H1 (cell line): Measurements from ENCODE around the gene CATSPERD. TPM values are rescaled to one million over a fixed set of nuclear protein-coding genes. Genes with fewer than 3 reads are reported as not detected.

ENCODE experiments used
- BRCA1 ChIP-seq: IDR thresholded peaks from 2 replicates; pipeline ENCODE4 v1.6.1; 2012; ENCODE audit warnings: low read depth, low read length, improper control_type of control experiment
- CBX5 ChIP-seq: fragments of 300-800, 300-1000 bp; sonication (generic); IDR thresholded peaks from 2 replicates; pipeline ENCODE4 v1.7.1; 2016; ENCODE audit warnings: antibody characterized with exemption, low read length, low read depth
- CEBPB ChIP-seq: IDR thresholded peaks from 2 replicates; pipeline ENCODE4 v1.6.1; 2012; ENCODE audit warnings: low read depth, low read length
- CHD7 ChIP-seq: fragments of 300-600 bp; sonication (generic); IDR thresholded peaks from 2 replicates; pipeline ENCODE4 v1.7.1; 2012; ENCODE audit warnings: low read length, moderate library complexity, mild to moderate bottlenecking, inconsistent platforms; ENCODE audit not compliant: insufficient replicate concordance
- EP300 ChIP-seq, 2 experiments: IDR thresholded peaks; 1 replicate in 1 of 2; 2 replicates in 1 of 2; pipeline ENCODE4 v1.6.1; 2011 to 2012; ENCODE audit warnings: low read depth in 2 of 2, low read length in 2 of 2, mild to moderate bottlenecking in 2 of 2, borderline replicate concordance in 1 of 2, inconsistent platforms in 1 of 2, moderate library complexity in 1 of 2
- GABPA ChIP-seq: IDR thresholded peaks from 2 replicates; pipeline ENCODE4 v1.6.1; 2011; ENCODE audit warnings: mild to moderate bottlenecking, low read length, moderate library complexity, borderline replicate concordance; ENCODE audit not compliant: insufficient read depth
- KDM4A ChIP-seq: IDR thresholded peaks from one replicate; pipeline ENCODE4 v1.7.1; 2012; ENCODE audit warnings: low read depth, mild to moderate bottlenecking, moderate library complexity, low read length, inconsistent platforms; ENCODE audit not compliant: severe bottlenecking
- RNF2 ChIP-seq: fragments of 200-900, 300-1000 bp; sonication (generic); IDR thresholded peaks from 2 replicates; pipeline ENCODE4 v1.7.1; 2016; ENCODE audit warnings: borderline replicate concordance, low read depth, mild to moderate bottlenecking, antibody characterized with exemption, low read length; ENCODE audit not compliant: poor library complexity, severe bottlenecking; ENCODE audit errors: missing control alignments
- SUZ12 ChIP-seq: fragments of 200-600 bp; sonication (generic); IDR thresholded peaks from 2 replicates; pipeline ENCODE4 v1.6.1; 2012; ENCODE audit warnings: mild to moderate bottlenecking, inconsistent platforms, low read length, moderate library complexity, mixed read lengths
- YY1 ChIP-seq: IDR thresholded peaks from 2 replicates; pipeline ENCODE4 v1.6.1; 2011; ENCODE audit warnings: low read depth, mild to moderate bottlenecking, low read length
- polyA plus RNA-seq, 7 experiments: library from polyadenylated mRNA; depleted of rRNA in 3 of 7; stranded (reverse) in 5 of 7; unstranded in 2 of 7; fragments of >200 nt in 5 of 7; fragments of 200-250 nt in 2 of 7; gene quantifications; 1 replicate in 5 of 7; 2 replicates in 1 of 7; 4 replicates in 1 of 7; pipeline versions ENCODE4 v1.2.1 to v1.2.3, GENCODE V29; 2011 to 2013; ENCODE audit warnings: missing spikeins in 2 of 7, mixed read lengths in 2 of 7
- total RNA-seq: library from RNA; stranded (reverse); fragmentation: NEBNext Ultra II Directional; extraction: Animal tissue kit (Norgen Biotek cat#: 25700); gene quantifications from 2 replicates; pipeline ENCODE4 v1.2.1, GENCODE V29; 2021

Gene CATSPERD
- total and polyA plus RNA-seq, 2 of the 8 experiments (the other 6 are each of a cell fraction or from before 2014, with no cell fraction given), result 0.12 TPM; not detected in 1

DNA sequence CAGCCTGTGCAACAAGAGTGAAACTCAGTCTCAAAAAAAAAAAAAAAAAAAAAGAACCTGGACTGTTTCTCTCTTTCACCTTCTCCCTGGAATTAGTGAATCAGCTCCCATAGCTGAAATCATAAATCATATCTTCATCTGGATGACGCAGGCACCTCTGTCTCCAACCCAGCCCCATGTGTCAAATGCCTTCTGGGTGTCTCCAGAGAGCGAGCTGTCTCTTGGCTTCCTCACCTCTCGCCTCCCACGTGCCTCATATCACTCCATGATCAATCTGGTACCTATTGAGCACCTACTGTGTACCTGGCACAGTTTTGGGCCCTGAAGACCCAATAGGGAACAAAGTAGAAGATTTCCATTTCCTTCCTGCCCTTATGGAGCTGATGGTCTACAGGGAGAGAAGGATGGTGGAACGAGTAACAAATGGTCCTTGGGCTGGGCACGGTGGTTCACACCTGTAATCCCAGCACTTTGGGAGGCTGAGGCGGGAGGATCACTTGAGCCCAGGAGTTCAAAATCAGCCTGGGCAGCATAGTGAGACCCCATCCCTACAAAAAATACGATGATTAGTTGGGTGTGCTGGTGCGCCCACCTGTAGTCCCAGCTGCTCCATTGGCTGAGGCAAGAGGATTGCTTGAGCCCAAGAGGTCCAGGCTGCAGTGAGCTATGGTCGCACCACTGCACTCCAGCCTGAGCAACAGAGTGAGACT, 37.1 kb upstream of the CATSPERD start (continued):
- TF ChIP-seq CHD7 (no peak), RNF2 (no peak), SUZ12 (no peak), CBX5 (no peak), KDM4A (no peak), BRCA1 (no peak), EP300 (IDR thresholded peaks at IDR 0.05; ENCODE audit: borderline replicate concordance in 1 of 2, low read depth in 2 of 2, low read length in 2 of 2) (no peak), CEBPB (no peak), YY1 (no peak), GABPA (no peak)
